ENCODE measurements around the gene SIPA1.
"Not testable (repeated sequence)": the region's sequence is repeated elsewhere in the genome, so short reads cannot be mapped to it uniquely, and the experiment has no call there.

SIPA1 gene

GRCh38 chr11:65663639-65664200 lies 25.8 kb downstream of the SIPA1 start:
- peak; percentile 86 for DNase-seq (ENCODE audit: low read depth)
- no peak for TF ChIP-seq CTCF (conservative IDR thresholded peaks at IDR 0.05; ENCODE audit: low read length)
- H3K4me3 ChIP-seq (ENCODE audit: low read length) = peak overlapping the region; percentile 75

GRCh38 chr11:65672180-65672860 lies 34.4 kb downstream of the SIPA1 start:
- TF ChIP-seq CTCF (conservative IDR thresholded peaks at IDR 0.05; ENCODE audit: low read length) = no peak
- DNase-seq (ENCODE audit: low read depth) = no peak
- no peak overlapping the region for H3K4me3 ChIP-seq (ENCODE audit: low read length)

- no peak for TF ChIP-seq CTCF (conservative IDR thresholded peaks at IDR 0.05; ENCODE audit: low read length)
- no peak for DNase-seq (ENCODE audit: low read depth)
- no peak overlapping the region for H3K4me3 ChIP-seq (ENCODE audit: low read length)
These were observed 35.1 kb downstream of the SIPA1 start for GRCh38 chr11:65672982-65673381.

GRCh38 chr11:65680192-65680743 lies 42.4 kb downstream of the SIPA1 start:
- no peak overlapping the region for H3K4me3 ChIP-seq (ENCODE audit: low read length)
- no peak for DNase-seq (ENCODE audit: low read depth)
- no peak for TF ChIP-seq CTCF (conservative IDR thresholded peaks at IDR 0.05; ENCODE audit: low read length)

- DNase-seq (ENCODE audit: low read depth); H3K4me3 ChIP-seq (ENCODE audit: low read length): not testable (repeated sequence)
These were observed 45.6 kb downstream of the SIPA1 start for GRCh38 chr11:65683480-65683879.

- TF ChIP-seq CTCF (conservative IDR thresholded peaks at IDR 0.05; ENCODE audit: low read length) = no peak
- DNase-seq (ENCODE audit: low read depth) = no peak
- no peak overlapping the region for H3K4me3 ChIP-seq (ENCODE audit: low read length)
These were observed 48.1 kb downstream of the SIPA1 start for GRCh38 chr11:65685981-65686380.

- DNase-seq (ENCODE audit: low read depth); H3K4me3 ChIP-seq (ENCODE audit: low read length): not testable (repeated sequence)
These were observed 53.9 kb downstream of the SIPA1 start for GRCh38 chr11:65691847-65692246.

- TF ChIP-seq CTCF (conservative IDR thresholded peaks at IDR 0.05; ENCODE audit: low read length) = no peak
- no peak overlapping the region for H3K4me3 ChIP-seq (ENCODE audit: low read length)
- DNase-seq (ENCODE audit: low read depth) = no peak
These were observed 54.5 kb downstream of the SIPA1 start for GRCh38 chr11:65692367-65692766.
